Chondrocyte (in vitro differentiated cells): ENCODE data around the gene RNF208. TPM values are rescaled to one million over a fixed set of nuclear protein-coding genes. Genes with fewer than 3 reads are reported as not detected.

Experiments used
- DNase-seq: peaks from one replicate; pipeline ENCODE4 v3.0.0; 2021; ENCODE audit warnings: mixed read lengths, low spot score
- H3K27ac Mint-ChIP-seq: one replicate; pipeline ENCODE4 v1.8.0; 2021; ENCODE audit warnings: mild to moderate bottlenecking, moderate library complexity, mixed read lengths; ENCODE audit not compliant: unreplicated experiment
- H3K27me3 Mint-ChIP-seq: 2 replicates; pipeline ENCODE4 v1.8.0; 2021; ENCODE audit warnings: low read depth, mixed read lengths
- H3K36me3 Mint-ChIP-seq: 2 replicates; pipeline ENCODE4 v1.8.0; 2021; ENCODE audit warnings: low read depth, mixed read lengths
- H3K4me1 Mint-ChIP-seq: 2 replicates; pipeline ENCODE4 v1.8.0; 2021; ENCODE audit warnings: low read depth, mild to moderate bottlenecking, mixed read lengths
- H3K4me3 Mint-ChIP-seq: one replicate; pipeline ENCODE4 v1.8.0; 2021; ENCODE audit warnings: mild to moderate bottlenecking, moderate library complexity, mixed read lengths; ENCODE audit not compliant: unreplicated experiment
- H3K9me3 Mint-ChIP-seq: 2 replicates; pipeline ENCODE4 v1.8.0; 2021; ENCODE audit warnings: low read depth, mixed read lengths
- CTCF ChIP-seq: fragments of 200-600 bp; sonication (generic); IDR thresholded peaks from 2 replicates; pipeline ENCODE4 v1.5.0; 2021; ENCODE audit warnings: antibody characterized with exemption, mild to moderate bottlenecking, moderate library complexity
- total RNA-seq: library from RNA; stranded (reverse); gene quantifications from 3 replicates; pipeline ENCODE4 v1.2.1, GENCODE V29; 2021

The RNF208 gene
- total RNA-seq, 1 donor from 2014 or later = 3.3 TPM

- Mint-ChIP-seq H3K9me3 (no peaks in the 10 kb centered on the region), H3K27ac (peak within 1 kb of the TSS; percentile 90), H3K4me1 (peaks cover 58% of the 10 kb centered on the region), H3K4me3 (peak within 1 kb of the TSS; percentile 91), H3K27me3 (no peaks in the 10 kb centered on the region), H3K36me3 (peaks cover 4% of the 10 kb centered on the region)
- no peak for TF ChIP-seq CTCF
- DNase-seq = no peak
Observed at GRCh38 chr9:137205126-137206069, 16.6 kb downstream of the RNF208 start, which contains the start of the genes NDOR1 and TMEM203. TSS of gene NDOR1 (plus strand) at chr9:137205700. CDS start at chr9:137205778, 78 bp downstream. TSS of gene TMEM203 (minus strand) at chr9:137205648. CDS start at chr9:137205414, 234 bp downstream.

DNA sequence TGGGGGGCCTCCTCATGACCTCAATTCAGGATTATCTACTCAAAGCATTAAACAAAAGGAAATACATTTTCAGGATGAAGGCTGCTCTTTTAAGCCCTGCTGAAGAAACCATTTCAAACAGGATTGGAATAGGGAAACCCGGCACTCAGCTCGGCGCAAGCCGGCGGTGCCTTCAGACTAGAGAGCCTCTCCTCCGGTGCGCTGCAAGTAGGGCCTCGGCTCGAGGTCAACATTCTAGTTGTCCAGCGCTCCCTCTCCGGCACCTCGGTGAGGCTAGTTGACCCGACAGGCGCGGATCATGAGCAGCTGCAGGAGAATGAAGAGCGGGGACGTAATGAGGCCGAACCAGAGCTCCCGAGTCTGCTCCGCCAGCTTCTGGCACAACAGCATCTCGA is 17.3 kb downstream of the RNF208 start:
- DNase-seq = no peak
- H3K27me3 Mint-ChIP-seq = no peaks in the 10 kb centered on the region
- no peak for TF ChIP-seq CTCF
- peak overlapping the region; percentile 91 for H3K4me3 Mint-ChIP-seq
- H3K9me3 Mint-ChIP-seq = no peaks in the 10 kb centered on the region
- H3K27ac Mint-ChIP-seq = peak overlapping the region; percentile 87
- peaks cover 58% of the 10 kb centered on the region for H3K4me1 Mint-ChIP-seq
- peaks cover 4% of the 10 kb centered on the region for H3K36me3 Mint-ChIP-seq

DNA sequence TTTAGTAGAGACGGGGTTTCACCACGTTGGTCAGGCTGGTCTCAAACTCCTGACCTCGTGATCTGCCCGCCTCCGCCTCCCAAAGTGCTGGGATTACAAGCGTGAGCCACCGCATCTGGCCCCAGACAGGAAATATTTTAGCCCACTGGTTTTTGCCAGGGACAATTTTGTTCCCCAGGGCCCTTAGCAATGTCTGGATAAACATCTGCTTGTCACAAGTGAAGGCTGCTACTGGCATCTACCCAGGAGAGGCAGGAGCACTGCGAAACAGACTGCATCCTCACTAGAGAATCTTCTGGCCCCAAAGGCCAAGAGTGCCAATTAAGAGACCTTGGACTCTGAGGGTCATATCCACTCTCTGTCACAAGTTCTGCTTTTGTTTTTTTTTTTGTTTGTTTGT is 19.1 kb downstream of the RNF208 start:
- H3K9me3 Mint-ChIP-seq = no peaks in the 10 kb centered on the region
- no peaks in the 10 kb centered on the region for H3K27me3 Mint-ChIP-seq
- DNase-seq = no peak
- H3K4me1 Mint-ChIP-seq = peaks cover 73% of the 10 kb centered on the region
- peak overlapping the region; percentile 27 for H3K27ac Mint-ChIP-seq
- H3K4me3 Mint-ChIP-seq = peak overlapping the region; percentile 38
- no peak for TF ChIP-seq CTCF
- H3K36me3 Mint-ChIP-seq = peaks cover 2% of the 10 kb centered on the region

DNA sequence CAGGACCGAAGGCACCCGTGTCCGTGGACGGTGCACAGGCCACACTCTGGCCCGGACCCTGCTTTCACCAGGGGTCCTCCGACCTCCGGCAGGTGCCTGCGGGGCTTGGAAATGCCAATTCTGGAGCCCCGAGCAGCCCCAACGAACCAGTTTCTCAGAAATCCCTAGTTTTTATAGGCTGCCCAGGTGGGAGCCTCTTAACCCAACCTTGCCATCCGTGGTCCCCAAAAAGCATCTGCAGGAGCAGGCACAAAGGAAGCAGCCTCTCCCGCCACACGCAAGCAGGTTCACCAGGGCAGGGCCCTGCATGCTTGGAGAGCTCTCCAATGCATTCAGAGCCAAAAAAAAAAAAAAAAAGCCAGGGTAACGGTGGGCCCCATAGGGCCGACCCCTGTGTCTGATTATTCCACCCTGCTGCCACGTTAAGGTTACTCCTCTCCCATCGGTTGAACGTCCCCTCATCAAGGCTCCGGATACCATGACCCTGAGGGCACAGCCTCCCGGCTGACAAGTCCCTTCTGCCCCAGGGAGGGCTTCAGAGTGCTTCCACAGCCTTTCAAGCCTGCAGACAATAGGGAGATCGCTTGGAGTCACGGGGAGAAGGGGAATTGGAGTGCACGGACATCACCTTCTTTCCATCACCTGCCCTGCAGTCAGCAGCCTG is 20.7 kb downstream of the RNF208 start:
- peak overlapping the region; percentile 71 for H3K4me3 Mint-ChIP-seq
- TF ChIP-seq CTCF = no peak
- no peaks in the 10 kb centered on the region for H3K27me3 Mint-ChIP-seq
- H3K9me3 Mint-ChIP-seq = no peaks in the 10 kb centered on the region
- peaks cover 68% of the 10 kb centered on the region for H3K4me1 Mint-ChIP-seq
- H3K27ac Mint-ChIP-seq = peak overlapping the region; percentile 54
- H3K36me3 Mint-ChIP-seq = no peaks in the 10 kb centered on the region
- no peak for DNase-seq
